SK-N-SH treated with all-trans-retinoic acid at 6 μM for 48 hours (cell line): Measurements from ENCODE around the gene VOPP1.
"Not testable (repeated sequence)": the region's sequence is repeated elsewhere in the genome, so short reads cannot be mapped to it uniquely, and the experiment has no call there.

ENCODE experiments used
- ATAC-seq: fragments of 200-7000 bp; cut with Tn5 transposase; 3 replicates; pipeline ENCODE4 v1.9.1; 2020; ENCODE audit warnings: mild to moderate bottlenecking, moderate library complexity
- ARNTL ChIP-seq: fragments of 450-650 bp; formaldehyde crosslinking; IDR thresholded peaks from 2 replicates; pipeline ENCODE4 v1.5.0; 2020; ENCODE audit warnings: low read depth, mild to moderate bottlenecking, moderate library complexity, borderline replicate concordance
- BACH2 ChIP-seq: fragments of 250-450 bp; sonication (Bioruptor Pico); IDR thresholded peaks from 2 replicates; pipeline ENCODE4 v1.9.0; 2021; ENCODE audit warnings: mild to moderate bottlenecking, borderline replicate concordance
- CSDC2 ChIP-seq: fragments of 250-450 bp; sonication (Bioruptor Pico); IDR thresholded peaks from 2 replicates; pipeline ENCODE4 v1.5.0; 2020; ENCODE audit warnings: mild to moderate bottlenecking, moderate library complexity
- ESRRG ChIP-seq: fragments of 250-450 bp; sonication (Bioruptor Pico); IDR thresholded peaks from 2 replicates; pipeline ENCODE4 v1.6.1; 2021; ENCODE audit warnings: mild to moderate bottlenecking
- ISL1 ChIP-seq: fragments of 250-450 bp; sonication (Bioruptor Pico); IDR thresholded peaks from 2 replicates; pipeline ENCODE4 v2.1.2; 2022; ENCODE audit warnings: mild to moderate bottlenecking, moderate library complexity
- OSR1 ChIP-seq: fragments of 250-450 bp; sonication (Bioruptor Pico); IDR thresholded peaks from 2 replicates; pipeline ENCODE4 v1.8.0; 2022; ENCODE audit warnings: moderate library complexity, mild to moderate bottlenecking, inconsistent platforms
- RARB ChIP-seq: fragments of 250-450 bp; sonication (Bioruptor Pico); IDR thresholded peaks from 2 replicates; pipeline ENCODE4 v1.8.0; 2021; ENCODE audit warnings: mild to moderate bottlenecking, moderate library complexity
- TOX ChIP-seq: fragments of 250-450 bp; sonication (Bioruptor Pico); IDR thresholded peaks from 2 replicates; pipeline ENCODE4 v1.8.0; 2021; ENCODE audit warnings: mild to moderate bottlenecking, moderate library complexity, borderline replicate concordance
- ZC3H10 ChIP-seq: fragments of 250-450 bp; sonication (Bioruptor Pico); IDR thresholded peaks from 2 replicates; pipeline ENCODE4 v1.5.1; 2021; ENCODE audit warnings: mild to moderate bottlenecking, moderate library complexity
- ZNF565 ChIP-seq: fragments of 450-650 bp; formaldehyde crosslinking; conservative IDR thresholded peaks from 2 replicates; pipeline ENCODE4 v1.5.0; 2020; ENCODE audit warnings: low read depth, mild to moderate bottlenecking, moderate library complexity
- ZNF70 ChIP-seq: fragments of 450-650 bp; formaldehyde crosslinking; IDR thresholded peaks from 2 replicates; pipeline ENCODE4 v1.5.0; 2020; ENCODE audit warnings: mild to moderate bottlenecking, moderate library complexity
- ZNF8 ChIP-seq: fragments of 450-650 bp; formaldehyde crosslinking; IDR thresholded peaks from 2 replicates; pipeline ENCODE4 v1.5.0; 2020; ENCODE audit warnings: mild to moderate bottlenecking, moderate library complexity
- TF ChIP-seq, protein P1 (sequence below): fragments of 250-450 bp; sonication (Bioruptor Pico); IDR thresholded peaks from 2 replicates; pipeline ENCODE4 v1.8.0; 2021; ENCODE audit warnings: low read depth, mild to moderate bottlenecking, moderate library complexity, borderline replicate concordance
- TF ChIP-seq, protein P2 (sequence below): fragments of 250-450 bp; sonication (Bioruptor Pico); IDR thresholded peaks from 2 replicates; pipeline ENCODE4 v1.8.0; 2020; ENCODE audit warnings: mild to moderate bottlenecking, moderate library complexity, borderline replicate concordance
- TF ChIP-seq, protein P3 (sequence below): fragments of 250-450 bp; sonication (Bioruptor Pico); IDR thresholded peaks from 2 replicates; pipeline ENCODE4 v1.5.0; 2020; ENCODE audit warnings: mild to moderate bottlenecking, moderate library complexity

The VOPP1 gene

DNA sequence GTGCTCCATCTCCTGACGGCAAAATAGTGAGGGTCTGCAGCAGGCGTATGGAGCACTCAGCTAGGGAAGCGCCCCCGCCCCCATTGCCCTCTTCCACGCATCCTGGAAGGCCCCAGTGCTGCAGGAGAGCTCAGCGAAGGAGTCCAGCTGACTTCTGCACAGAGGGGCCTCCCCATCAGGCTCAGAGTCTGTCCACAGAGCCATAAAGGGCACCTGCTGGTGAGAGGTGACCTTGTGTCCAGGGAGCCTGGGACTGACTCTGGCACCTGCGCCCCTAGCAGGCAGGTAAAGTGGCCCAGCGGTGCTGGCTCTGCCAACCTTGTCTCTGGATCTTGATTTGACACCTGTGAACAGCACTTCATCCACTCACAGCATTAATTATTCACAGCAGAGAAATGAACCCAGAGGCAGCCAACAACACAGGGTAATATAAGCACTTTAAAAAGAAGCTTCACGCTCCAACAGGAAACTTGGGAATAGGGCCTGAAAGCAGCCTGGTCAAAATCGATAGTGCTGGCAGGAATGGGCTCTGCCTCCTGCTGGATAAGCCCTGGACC is 59.6 kb downstream of the VOPP1 start:
- TF ChIP-seq, protein P1, sequence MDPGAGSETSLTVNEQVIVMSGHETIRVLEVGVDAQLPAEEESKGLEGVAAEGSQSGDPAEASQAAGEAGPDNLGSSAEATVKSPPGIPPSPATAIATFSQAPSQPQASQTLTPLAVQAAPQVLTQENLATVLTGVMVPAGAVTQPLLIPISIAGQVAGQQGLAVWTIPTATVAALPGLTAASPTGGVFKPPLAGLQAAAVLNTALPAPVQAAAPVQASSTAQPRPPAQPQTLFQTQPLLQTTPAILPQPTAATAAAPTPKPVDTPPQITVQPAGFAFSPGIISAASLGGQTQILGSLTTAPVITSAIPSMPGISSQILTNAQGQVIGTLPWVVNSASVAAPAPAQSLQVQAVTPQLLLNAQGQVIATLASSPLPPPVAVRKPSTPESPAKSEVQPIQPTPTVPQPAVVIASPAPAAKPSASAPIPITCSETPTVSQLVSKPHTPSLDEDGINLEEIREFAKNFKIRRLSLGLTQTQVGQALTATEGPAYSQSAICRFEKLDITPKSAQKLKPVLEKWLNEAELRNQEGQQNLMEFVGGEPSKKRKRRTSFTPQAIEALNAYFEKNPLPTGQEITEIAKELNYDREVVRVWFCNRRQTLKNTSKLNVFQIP: no peak
- no peak for TF ChIP-seq RARB (CRISPR knock-in tag)
- TF ChIP-seq ESRRG (CRISPR knock-in tag): no peak
- no peak for TF ChIP-seq ISL1
- no peak for TF ChIP-seq OSR1
- no peak for TF ChIP-seq CSDC2 (CRISPR knock-in tag)
- TF ChIP-seq ARNTL: no peak
- no peak for TF ChIP-seq TOX (CRISPR knock-in tag)
- TF ChIP-seq, protein P2, sequence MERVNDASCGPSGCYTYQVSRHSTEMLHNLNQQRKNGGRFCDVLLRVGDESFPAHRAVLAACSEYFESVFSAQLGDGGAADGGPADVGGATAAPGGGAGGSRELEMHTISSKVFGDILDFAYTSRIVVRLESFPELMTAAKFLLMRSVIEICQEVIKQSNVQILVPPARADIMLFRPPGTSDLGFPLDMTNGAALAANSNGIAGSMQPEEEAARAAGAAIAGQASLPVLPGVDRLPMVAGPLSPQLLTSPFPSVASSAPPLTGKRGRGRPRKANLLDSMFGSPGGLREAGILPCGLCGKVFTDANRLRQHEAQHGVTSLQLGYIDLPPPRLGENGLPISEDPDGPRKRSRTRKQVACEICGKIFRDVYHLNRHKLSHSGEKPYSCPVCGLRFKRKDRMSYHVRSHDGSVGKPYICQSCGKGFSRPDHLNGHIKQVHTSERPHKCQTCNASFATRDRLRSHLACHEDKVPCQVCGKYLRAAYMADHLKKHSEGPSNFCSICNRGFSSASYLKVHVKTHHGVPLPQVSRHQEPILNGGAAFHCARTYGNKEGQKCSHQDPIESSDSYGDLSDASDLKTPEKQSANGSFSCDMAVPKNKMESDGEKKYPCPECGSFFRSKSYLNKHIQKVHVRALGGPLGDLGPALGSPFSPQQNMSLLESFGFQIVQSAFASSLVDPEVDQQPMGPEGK (CRISPR knock-in tag): no peak
- TF ChIP-seq ZNF70: no peak
- TF ChIP-seq, protein P3, sequence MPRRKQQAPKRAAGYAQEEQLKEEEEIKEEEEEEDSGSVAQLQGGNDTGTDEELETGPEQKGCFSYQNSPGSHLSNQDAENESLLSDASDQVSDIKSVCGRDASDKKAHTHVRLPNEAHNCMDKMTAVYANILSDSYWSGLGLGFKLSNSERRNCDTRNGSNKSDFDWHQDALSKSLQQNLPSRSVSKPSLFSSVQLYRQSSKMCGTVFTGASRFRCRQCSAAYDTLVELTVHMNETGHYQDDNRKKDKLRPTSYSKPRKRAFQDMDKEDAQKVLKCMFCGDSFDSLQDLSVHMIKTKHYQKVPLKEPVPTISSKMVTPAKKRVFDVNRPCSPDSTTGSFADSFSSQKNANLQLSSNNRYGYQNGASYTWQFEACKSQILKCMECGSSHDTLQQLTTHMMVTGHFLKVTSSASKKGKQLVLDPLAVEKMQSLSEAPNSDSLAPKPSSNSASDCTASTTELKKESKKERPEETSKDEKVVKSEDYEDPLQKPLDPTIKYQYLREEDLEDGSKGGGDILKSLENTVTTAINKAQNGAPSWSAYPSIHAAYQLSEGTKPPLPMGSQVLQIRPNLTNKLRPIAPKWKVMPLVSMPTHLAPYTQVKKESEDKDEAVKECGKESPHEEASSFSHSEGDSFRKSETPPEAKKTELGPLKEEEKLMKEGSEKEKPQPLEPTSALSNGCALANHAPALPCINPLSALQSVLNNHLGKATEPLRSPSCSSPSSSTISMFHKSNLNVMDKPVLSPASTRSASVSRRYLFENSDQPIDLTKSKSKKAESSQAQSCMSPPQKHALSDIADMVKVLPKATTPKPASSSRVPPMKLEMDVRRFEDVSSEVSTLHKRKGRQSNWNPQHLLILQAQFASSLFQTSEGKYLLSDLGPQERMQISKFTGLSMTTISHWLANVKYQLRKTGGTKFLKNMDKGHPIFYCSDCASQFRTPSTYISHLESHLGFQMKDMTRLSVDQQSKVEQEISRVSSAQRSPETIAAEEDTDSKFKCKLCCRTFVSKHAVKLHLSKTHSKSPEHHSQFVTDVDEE (CRISPR knock-in tag): no peak
- TF ChIP-seq ZC3H10: no peak
- TF ChIP-seq, all 23 proteins: peak for 0
- ATAC-seq: no peak

DNA sequence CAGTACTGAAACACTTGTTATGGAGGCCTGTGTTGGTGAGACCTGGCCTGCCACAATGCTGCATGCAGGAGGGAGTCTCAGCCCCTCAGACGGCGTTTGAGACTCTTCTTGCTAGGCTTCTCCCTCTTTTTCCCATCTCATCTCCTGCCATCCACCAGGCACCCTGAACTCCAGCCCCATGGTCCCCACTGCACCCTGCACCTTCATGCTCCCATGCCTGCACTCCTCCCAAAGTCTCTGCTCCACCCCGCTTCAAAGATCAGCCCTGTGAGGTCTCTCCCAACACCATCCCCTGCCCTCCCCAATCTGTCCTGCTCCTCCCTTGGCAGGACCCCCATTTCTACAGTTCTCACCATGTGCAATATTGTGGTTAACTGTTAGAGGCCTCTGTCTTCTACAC is 61.7 kb downstream of the VOPP1 start:
- no peak for ATAC-seq
- TF ChIP-seq OSR1 (no peak), ZNF8 (CRISPR knock-in tag) (no peak)

DNA sequence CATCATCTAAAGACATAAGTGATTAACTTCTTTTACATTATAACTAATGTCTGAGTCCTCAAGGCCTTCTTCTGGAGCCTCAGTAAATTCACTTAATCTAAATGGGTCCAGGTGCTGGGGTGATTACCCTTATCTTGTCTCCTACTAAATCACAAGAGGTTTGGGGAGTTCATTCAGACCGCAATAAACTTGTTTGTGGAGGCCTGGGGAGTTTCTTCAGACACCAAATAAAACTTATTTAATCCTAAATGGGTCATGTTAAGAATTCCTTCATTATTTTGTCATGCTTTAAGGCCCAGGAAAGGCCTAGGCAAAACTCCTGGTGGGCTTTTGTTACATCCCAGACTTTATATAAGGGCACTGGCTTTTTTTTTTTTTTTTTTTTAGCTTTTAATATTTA is 62.1 kb downstream of the VOPP1 start:
- not testable (repeated sequence) for ATAC-seq

DNA sequence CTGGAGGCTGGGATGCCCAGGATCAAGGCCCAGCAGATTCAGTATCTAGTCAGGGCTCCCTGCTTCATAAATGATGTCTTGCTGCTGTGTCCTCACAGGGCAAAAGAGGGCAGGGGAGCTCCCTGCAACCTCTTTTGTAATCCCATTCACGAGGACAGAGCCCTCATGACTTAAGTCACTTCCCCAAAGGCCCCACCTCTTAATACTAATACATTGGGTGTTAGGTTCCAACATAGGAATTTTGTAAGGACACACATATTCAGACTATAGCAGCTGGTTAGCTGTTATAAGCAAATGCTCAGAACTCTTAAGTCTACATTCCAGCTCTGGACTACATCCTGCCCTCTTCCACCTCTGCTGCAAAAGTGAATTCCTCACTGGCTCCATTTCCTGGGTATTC is 63.0 kb downstream of the VOPP1 start:
- ATAC-seq: peak; percentile 62
- TF ChIP-seq ZNF565 (CRISPR knock-in tag) (no peak), RARB (CRISPR knock-in tag) (no peak)

DNA sequence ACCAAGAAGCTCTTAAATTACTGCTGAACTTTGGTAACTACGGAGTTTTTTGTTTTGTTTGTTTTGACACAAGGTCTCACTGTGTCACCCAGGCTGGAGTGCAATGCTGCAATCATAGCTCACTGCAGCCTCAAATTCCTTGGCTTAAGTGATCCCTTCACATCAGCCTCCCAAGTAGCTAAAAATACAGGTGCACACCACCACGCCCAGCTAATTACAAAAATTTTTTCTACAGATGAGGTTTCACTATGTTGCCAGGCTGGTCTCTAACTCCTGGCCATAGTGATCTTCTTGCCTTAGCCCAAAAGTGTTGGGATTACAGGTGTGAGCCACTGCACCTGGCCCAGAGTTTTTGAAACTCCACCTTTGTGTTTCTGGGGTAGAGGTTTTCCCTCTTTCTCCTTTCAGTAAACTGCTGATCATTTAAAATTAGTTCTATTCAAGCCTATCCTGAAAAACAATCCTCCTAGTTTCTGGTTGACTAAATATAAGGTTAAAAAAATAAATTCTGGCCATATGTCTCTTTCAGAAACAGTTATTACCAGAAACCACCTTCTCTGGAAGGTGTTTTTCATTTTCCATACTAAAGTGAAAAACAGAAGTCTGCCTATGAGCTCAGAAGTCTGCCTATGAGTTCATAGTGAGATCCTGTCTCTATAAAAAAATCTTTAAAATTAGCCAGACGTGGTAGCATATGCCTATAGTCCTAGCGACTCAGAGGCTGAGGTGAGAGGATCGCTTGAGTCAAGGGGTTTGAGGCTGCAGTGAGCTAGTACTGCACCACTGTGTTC is 63.9 kb downstream of the VOPP1 start:
- ATAC-seq: no peak
- TF ChIP-seq RARB (CRISPR knock-in tag) (no peak), ZNF8 (CRISPR knock-in tag) (no peak)
- TF ChIP-seq, protein P2 (CRISPR knock-in tag): no peak
- TF ChIP-seq, all 23 proteins: peak for 0

DNA sequence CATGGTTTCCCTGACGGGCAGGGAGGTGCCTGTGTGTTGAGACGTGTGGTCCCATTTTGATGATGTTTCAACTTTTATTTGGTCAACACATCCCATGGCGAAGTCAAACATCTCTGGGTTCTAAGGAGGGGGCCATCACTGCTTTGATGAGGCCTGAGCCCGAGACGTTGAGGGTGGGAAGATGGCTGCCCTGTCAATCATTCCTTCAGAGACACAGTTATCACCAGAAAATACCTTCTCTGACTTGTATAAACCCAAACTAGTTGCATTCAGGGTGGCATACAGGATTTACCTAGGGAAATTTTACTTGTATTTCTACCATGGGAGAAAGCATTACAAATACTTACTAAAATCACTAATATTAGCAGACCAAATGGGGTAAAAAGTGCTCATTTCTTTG is 64.6 kb downstream of the VOPP1 start:
- no peak for ATAC-seq
- no peak for TF ChIP-seq TOX (CRISPR knock-in tag)
- TF ChIP-seq BACH2: no peak
- TF ChIP-seq ZNF565 (CRISPR knock-in tag): no peak
- no peak for TF ChIP-seq OSR1
- TF ChIP-seq, protein P3 (CRISPR knock-in tag): no peak
- TF ChIP-seq, protein P1: no peak
